Activated gamma-delta T cell (primary cell): Measurements from ENCODE around the gene RSPRY1.

Experiments
- DNase-seq: peaks from one replicate; lab custom pipeline; 2025; lab: John Stamatoyannopoulos, UW
- total RNA-seq, 2 donors: gene quantifications; one replicate each; lab custom pipeline; 2026; lab: John Stamatoyannopoulos, UW

Gene RSPRY1
- total RNA-seq, result 52.0 to 52.5 reads per million in 2 donors

- DNase-seq, result peak; percentile 90
These were observed at the start of gene RSPRY1, which contains the start of gene PSME3IP1 for GRCh38 chr16:57185945-57186871. TSS of gene RSPRY1 (plus strand) at chr16:57186329. CDS start at chr16:57204659, 18,330 bp downstream. TSS of gene PSME3IP1 (minus strand) at chr16:57186039. CDS start at chr16:57173854, 12,185 bp downstream.

- DNase-seq, result no peak
These were observed 49.1 kb upstream of the RSPRY1 start for GRCh38 chr16:57137043-57137442.

DNA sequence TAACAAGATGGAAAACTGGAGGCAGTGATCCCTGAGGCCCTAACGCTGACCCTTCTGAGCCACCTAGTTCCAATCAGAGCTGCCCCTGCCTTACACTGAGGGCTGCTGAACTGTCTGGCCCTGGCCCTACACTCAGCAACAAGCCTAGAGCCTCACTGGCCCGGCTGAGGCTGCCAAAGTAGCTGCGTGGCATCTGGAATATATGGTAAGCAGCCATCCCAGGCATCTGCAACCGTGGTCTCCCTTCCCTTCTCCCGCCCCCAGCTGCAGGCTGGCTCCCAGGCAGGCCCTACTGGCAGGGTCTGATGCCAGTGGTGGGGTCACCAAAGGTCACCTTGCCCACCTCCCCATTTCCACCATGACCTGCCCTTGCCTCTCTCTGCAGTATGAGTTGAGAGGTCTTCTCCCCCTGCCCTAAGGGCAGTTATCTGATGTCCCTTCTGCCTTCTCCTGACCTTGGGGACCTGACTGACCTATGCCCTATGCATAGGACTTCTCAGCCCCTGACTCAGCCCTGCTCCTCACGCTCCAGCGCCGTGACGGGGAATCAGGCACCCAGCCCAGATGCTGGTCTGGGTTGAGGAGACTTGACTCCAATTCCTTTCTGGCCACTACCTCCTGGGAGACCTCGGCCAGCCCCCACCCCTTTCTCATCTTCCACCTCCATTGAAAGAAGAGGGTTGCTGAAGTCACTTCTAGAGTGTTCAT is 48.4 kb upstream of the RSPRY1 start:
- no peak for DNase-seq

DNA sequence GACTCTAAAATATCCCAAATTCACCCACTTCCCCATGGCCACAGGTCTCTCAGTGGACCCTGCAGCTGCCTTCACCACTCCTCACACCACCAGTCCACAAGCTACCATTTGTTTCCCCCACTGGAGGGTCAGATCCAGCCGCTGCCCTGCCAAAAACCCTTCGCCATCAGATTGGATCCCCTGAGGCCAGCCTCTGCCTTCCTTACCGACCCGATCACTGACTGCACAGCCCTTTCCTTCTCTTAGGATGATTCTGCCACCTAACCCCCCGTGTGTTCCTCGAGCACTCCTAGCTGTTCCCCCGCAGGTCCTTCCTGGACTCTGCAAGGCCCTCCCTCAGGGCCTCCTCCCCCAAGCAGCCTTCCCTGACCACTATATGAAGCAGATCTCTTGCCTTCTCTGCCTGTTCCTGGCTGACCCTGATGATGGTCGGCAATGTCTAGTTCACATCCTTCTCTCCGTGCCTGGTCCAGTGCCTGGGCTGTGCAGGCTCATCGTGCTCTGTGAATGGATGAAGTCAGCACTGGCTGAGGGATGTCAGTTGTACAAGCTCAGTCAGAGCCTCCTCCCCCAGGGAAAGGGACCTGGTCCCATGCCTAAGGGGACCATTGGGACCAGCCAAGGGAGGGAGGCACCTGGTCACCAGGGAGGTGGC is 47.7 kb upstream of the RSPRY1 start:
- DNase-seq, result no peak

GRCh38 chr16:57140931-57141668 is 45.0 kb upstream of the RSPRY1 start:
- no peak for DNase-seq

GRCh38 chr16:57141822-57142631 is 44.1 kb upstream of the RSPRY1 start:
- no peak for DNase-seq

DNA sequence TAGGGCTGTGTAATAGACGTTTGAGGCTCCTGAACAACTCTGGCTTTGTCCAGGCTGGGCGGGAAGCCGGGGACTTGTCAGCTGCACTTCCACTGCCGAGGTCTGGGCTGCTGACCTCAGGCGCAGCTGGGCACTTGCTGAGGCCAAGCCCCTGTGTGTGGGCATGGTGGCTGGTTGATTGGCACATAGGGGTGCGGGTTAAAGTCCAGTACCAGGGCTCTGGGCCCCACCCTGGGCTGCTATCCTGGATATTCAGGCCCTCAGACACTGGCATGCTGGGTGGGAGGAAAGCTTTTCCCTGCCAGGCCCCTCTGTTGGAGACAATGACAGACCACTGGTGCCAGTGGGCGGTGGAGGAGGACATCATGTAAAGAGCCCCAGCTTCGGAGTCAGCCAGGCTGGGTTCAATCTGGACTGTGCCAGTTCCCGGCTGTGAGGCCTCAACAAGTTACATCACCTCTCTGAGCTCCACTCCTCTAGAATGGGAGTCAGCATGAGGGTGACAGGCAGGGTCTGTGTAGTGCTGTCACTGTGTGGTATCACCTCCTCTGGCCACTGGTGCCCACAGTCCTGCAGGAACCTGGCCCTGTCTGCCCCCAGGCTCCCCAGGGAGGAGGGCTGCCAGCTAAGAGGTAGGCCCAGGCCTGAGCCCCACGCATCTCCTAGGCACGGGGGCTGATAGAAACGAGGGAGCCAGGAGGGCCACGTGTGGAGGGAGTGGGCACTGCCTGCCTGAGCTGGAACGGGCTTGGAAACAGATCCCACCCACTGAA is 42.8 kb upstream of the RSPRY1 start:
- DNase-seq, result no peak

DNA sequence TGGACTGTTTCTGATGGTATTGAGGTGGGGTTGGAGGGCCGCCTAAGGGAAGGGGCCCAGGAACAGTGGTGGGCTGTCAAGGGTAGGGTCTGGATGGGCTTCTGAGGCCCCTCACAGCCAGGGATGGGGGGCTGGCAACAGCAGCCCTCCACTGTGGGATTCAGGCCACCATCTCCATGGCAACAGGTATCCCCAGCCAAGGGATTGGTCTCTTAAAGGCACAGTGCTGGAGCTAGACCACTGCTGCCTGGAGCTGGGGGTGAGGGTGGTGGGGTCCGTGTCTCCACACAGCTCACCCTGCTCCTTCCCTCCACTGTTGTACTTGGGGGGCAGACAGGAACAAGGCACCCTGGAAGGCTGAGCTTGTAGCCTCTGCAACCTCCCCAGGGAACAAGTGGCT is 42.1 kb upstream of the RSPRY1 start:
- DNase-seq, result no peak

DNA sequence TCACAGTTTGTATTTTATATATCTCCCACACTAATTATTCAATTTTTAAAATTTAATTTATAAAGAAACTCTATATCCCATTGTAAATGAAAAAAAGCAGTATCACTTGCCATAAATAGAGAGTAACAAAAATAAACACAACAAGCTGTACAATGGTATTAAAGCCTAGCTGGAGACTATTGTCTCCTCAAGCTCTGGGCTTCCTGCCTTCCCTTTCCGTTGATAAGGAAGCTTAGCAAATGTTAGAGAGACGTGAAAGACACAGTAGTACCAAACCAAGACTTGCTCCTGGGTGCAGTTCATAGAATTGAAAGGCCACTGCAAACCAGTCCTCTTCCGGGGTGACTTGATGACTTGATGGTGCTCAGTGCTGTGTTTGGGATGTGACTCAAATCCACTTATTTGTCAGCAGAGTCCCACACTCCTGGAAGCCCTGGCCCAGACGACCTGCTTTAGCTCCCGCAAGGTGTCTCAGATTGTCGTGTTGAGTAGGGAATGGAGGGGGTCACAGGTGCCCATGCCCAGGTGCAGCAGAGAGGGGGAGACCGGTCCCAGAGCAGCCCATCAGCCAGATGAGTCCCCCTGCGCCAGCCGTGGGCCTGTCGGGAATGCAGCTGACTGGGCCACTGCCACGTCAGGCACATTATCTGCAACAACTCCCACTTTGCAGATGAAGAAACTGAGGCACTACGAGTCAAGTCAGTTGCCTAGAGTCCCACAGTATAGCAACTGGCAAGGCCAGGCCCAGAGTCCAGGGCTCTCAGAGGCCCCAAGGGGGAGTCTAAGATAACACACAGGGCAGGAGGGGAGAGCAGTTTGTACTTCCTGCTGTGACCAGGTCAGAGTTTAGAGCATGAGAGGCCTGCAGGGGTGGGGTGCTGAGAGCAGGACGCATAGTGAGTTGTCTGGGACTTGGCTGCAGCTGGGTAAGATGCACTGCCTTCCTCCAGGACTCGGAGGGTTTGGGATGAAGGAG is 40.8 kb upstream of the RSPRY1 start:
- no peak for DNase-seq

DNA sequence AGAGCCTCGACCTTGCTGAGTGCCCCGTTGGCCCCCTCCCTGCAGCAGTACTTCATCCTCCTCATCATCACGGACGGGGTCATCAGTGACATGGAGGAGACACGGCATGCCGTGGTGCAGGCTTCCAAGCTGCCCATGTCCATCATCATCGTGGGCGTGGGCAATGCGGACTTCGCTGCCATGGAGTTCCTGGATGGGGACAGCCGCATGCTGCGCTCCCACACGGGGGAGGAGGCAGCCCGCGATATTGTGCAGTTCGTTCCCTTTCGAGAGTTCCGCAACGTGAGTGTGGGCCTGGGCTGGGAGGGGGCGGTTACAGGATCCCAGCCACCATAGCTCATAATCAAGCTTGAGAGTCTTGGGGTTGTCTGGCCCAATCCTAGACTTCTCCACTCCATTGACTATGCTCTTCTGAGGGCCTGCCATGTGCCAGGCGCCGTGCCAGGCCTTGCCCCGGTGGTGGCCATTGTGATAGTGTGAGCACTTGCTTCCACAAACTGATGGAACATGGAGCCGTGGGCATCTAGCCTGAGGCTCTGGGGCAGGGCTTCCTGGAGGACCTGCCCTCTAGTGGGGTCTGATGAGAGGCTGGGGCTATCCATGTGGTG is 40.0 kb upstream of the RSPRY1 start:
- DNase-seq, result no peak

DNA sequence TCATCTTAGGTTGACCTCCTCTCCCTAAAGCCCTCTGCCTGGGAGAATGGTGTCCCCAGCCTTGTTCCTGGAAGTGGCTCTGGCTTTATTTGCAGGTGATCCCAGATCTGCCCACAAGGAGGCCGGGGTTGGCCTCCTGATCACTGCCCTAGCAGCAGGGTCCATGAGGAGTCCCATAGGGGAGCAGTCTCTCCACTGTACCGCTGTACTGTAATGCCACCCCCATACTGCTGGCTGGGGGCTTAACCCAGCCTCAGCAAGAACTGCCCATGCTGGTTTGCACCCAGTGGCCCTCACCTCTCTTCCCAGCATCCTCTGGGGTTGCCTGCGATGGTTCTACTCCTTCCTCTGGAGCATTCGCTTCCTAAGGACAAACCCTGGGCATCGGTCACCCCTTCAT is 39.4 kb upstream of the RSPRY1 start:
- DNase-seq, result no peak

GRCh38 chr16:57147381-57148221 is 38.5 kb upstream of the RSPRY1 start:
- no peak for DNase-seq

- no peak for DNase-seq
These were observed 37.6 kb upstream of the RSPRY1 start for GRCh38 chr16:57148481-57148880.

GRCh38 chr16:57149391-57149790 is 36.7 kb upstream of the RSPRY1 start:
- DNase-seq, result no peak

GRCh38 chr16:57150682-57151330 is 35.3 kb upstream of the RSPRY1 start:
- DNase-seq, result no peak

- DNase-seq, result no peak
These were observed 34.8 kb upstream of the RSPRY1 start for GRCh38 chr16:57151369-57151768.
